ENCODE measurements around the gene EPC1.
"Not testable (repeated sequence)": the region's sequence is repeated elsewhere in the genome, so short reads cannot be mapped to it uniquely, and the experiment has no call there.

The EPC1 gene

DNA sequence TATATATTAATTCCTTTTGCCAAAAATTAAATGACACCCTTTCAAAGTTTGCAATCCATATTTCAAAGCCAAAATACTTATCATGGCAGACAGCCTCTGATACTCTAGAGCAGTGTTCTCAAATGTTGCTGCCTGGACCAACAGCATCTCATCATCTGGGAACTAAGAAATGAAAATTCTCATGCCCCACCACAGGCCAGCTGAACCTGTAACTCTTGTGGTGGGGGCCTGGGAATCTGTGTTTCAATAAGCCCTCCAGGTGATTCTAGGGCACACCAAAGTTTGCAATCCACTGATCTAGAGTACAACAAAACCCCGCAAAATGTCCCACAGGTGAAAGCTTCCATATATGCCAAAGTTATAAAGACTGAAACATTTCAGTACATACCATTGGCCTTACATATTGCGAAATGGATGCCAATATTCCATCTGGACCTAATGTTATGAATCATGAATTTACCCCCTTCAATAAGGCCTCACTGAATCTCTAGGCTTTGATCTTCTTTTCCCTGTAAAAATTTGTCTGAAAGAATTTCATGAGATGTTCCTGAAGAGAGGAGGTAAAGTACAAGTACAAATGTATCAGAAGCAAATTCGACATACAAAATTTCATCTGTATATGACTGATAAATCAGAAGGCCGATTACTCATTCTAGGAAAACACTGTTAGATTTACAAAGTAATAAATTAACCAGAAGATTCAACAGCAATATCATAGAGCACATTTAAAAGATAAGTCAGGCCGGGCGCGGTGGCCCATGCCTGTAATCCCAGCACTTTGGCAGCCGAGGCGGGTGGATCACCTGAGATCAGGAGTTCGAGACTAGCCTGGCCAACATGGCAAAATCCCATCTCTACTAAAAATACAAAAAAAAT is 25.3 kb upstream of the EPC1 start:
- DNase-seq = no peak

DNA sequence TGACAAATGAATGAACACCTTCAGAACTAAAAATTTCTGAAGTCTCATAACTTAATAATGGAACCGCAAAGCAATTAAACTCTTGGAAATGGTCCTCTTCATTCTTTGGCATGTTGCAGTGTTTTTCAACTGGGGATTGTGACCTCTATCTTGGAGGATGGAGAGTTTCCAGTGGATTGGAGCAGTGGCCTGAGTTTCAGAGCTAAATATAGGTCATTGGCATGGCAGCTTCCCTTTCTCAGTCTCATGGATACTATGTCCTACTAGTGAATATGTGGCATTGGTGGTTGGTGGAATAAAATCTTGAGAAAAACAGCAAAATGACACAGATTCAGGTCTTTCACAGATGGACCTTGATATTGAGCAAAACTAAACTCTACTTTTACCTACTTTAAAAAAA is 24.1 kb upstream of the EPC1 start:
- no peak for DNase-seq

DNA sequence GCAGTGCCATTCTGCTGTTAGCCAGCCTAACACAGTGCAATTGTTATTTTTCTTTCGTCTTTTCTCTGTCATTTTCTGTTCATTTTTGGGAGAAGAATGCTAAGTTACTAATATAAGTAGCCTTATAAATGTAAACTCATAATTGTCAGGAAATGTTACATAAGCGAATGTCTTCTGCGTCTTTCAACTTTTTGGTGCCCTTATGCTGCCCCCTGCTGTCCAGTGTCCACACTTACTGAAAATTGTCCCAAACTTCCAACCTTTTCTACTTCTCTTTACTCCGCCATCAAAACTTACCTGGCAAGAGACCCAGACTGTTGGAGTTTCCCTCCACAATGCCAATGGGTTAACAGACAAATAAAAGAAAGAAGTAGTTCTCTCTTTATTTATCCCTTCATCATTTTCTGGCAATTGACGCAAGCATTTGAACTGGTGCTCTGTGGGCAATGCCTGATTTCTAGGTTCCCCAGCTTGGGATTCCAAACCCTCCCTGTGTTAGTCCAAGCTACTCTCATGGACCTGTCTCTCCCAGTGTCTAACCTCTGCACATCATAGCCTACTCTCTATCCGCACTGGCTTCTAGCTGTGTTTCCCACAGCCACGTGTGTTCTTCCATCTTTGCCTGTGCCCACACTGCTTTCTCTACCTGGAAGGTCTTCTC is 21.0 kb upstream of the EPC1 start:
- peak; percentile 33 for DNase-seq

DNA sequence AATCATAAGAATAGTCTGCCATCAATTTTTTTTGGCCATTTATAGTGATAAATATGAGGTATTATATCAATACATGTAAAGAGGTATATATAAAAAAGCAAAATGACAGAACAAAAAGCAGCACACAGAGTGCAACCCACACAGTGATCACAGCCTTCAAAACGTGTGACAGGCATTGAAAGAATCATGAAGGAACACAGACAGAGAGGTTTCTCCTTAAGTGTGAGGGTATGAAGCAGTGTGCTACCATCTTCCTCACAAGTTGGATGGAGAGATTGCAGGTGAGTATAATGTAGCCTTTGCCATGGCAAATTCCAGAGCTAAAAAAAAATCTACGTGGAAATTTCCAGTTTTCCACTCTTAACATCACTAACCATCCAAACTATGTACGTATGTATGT is 19.6 kb upstream of the EPC1 start:
- DNase-seq = no peak

DNA sequence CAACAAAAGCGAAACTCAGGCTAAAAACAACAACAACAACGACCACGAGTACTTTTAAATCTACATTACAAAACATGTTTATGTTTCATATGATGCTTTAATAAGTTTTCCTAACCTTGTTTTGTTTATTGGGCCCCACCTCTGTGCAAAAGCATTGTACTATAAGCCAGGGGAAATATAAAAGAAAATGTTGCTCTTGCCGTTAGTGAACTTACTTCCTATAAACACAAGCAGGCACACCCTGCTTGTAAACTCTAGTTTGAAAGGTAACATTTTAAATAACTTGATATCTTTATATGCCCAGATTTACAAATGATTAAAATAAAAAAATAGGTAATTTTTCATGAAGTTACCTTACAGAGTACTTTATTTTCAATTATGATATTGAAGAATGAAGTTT is 19.2 kb upstream of the EPC1 start:
- DNase-seq = no peak

DNA sequence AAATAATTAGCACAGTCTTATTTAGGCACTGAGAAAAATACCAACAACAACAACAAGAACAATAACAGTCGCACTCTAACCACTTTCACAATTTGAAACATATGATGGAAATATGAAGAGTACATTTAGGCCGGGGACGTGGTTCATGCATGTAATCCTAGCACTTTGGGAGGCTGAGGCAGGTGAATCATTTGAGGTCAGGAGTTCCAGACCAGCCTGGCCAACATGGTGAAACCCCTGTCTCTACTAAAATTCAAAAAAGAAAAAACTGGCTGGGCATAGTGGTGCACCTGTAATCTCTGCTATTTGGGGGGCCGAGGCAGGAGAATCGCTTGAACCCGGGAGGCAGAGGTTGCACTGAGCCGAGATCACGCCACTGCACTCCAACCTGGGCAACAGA is 18.4 kb upstream of the EPC1 start:
- not testable (repeated sequence) for DNase-seq

DNA sequence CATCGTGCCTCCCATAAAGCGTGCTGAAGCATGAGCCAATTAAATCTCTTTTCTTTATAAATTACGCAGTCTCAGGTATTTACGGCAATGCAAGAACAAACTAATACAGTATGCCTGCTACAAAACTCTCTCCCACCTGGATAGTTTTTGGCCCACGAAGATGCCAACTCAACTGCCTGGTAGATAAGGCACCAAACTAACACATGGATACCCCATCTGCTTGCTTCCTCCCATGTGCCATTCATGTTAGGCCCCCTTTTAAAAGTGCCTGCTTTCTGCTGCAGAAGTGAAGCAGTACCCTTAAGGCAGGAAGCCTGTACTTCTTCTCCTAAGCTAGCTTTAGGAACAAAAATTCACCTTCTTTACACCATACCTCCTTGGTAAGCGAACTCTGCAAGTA is 15.6 kb upstream of the EPC1 start:
- DNase-seq = no peak

DNA sequence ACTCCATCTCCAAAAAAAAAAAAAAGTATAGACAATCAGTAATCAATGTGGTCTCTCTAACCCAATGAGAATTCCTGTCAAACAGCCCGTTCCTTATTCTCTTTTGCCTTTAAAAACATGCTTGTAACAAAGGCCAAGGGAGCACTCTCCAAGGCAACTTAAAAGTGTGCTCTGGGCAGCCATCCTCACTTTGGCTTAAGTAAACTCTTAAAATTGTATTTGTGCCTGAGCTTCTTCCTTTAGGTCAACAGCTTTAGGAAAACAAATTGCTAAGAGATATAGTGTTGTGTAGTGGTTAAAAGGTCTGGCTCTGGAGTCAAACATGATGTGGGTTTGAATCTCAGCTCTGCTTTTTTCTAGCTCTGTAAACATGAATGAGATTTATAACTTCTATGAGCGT is 13.9 kb upstream of the EPC1 start:
- no peak for DNase-seq

DNA sequence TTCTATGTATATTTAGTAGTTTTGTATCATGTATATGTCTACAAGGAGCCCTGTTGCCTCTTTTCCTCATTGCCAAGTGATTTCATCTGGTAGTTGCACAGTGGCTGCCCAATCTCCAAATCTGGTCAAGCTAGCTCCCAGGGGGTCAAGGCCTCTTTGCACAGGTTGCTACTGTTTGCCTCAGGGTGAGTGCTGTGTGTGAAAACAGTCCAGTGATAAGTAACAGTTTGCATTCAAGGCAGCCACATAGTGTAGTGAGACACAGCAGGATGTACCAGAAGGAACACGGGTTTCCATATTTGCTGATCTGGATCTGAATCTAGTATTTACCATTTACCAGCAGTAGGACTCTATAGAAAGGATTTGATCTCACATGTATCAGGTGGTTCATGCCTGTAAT is 13.3 kb upstream of the EPC1 start:
- DNase-seq = no peak

DNA sequence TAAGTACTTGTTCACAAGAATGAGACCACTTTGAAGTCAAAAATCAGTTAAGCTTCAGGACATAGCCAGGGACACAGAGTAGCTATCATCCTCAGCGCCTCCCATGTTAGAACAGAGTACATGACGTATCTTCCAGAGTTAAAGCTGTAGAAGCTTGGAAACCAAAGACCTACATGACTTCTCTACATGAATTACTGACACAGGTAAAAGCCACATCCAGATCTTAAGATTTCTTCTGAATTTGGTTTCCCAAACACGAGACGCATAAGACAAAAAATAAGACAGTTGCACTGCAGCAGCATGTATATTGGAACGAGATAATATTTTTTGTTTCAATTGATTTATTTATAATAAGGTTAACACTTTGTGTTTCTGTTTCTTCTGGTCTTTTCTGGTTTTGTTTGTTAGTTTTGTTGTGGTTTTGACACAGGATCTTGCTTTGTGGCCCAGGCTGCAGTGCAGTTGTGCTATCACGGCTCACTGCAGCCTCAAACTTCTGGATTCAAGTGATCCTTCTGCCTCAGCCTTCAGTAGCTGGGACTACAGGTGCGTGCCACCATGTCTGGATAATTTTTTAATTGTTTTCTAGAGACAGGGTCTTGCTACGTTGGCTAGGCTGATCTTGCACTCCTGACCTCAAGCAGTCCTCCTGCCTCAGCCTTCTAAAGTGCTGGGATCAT is 10.2 kb upstream of the EPC1 start:
- no peak for DNase-seq

DNA sequence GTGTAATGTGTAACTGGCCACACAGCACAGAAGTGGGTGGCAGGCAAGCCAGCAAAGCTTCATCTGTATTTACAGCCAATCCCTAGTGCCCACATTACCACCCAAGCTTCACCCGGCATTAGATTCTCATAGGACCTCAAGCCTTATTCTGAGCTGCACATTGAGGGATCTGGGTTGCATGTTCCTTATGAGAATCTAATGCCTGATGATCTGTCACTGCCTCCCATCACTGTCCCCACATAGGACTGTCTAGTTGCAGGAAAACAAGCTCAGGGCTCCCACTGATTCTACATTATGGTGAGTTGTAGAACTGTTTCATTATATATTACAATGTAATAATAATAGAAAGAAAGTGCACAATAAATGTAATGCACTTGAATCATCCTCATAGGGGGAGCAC is 7.7 kb upstream of the EPC1 start:
- not testable (repeated sequence) for DNase-seq

DNA sequence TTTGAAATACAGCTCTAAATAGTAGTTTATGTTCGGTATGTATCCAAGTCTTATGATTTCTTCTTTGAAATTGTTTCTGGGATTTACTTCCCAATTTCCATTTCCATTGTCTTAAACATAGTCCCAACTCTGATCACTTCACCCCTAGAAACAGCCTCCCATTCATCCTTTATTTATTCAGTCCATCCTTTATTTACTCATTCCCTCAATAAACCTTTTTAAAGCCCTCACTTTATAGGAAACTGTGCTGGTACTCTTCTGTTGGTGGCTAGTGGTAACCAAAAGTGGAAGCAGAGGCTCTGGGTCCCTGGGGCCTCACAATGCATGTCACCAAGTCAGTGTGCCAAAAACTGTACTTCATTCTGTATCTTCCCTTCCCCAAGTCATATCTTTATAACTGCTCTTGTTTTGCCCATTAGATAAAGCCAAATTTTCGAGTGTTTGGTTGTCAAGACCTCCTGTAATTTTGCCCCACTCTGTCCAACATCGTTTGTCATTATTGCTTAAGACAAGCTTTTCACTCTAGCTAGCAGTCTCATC is 3.9 kb upstream of the EPC1 start:
- no peak for DNase-seq

DNA sequence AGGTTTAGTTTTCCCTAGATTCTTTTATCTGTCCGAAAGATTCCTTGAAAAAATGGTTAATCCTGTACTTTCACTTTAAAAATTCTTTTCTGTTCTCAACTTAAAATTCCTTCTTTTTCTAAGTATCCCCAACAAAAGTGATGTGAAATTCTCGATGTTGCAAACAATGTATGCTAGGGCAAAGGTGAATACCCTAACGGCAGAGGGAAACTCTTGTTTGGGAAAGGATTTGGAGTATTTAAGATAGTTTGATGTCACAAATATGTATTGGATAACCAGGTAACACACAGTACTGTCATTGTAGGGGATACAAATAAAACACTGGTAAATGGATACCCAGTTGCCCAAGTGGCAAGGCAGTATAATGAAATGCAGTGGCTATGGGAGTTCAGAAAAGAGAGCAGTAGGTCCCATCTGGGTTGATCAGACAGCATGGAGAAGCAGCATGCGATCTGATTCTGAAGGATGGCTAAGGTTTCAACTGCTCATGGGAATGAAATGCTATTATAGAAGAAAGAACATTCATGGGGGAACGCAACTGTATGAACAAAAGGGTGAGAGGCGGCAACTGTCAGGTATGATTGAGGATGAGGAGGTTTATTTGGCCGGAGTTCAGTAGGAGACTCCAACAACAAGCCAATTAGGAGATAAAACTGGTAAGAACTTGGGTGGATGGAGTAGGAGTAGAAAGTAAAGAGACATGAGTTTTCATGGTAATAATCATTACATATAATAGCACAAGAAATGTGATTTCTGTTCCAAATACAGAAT is 3.2 kb upstream of the EPC1 start:
- no peak for DNase-seq

DNA sequence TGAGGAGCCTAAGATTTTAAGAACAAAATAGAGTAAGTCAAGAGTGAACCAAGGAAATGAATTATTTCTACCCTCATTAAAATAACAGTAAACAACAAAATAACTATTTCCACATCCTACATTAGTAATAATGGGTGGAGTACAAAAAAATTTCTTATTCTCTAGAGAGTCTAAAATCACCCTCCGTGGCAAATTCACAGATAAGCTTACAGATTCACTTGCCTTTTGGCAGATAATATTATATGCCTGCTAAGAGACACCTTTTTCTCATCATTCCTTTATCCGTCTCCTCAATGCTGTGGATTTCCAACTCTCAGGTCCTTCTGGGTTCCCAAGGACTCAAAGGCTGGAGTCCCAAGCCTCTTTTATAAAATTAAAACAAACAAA is 2.2 kb upstream of the EPC1 start:
- DNase-seq = no peak

DNA sequence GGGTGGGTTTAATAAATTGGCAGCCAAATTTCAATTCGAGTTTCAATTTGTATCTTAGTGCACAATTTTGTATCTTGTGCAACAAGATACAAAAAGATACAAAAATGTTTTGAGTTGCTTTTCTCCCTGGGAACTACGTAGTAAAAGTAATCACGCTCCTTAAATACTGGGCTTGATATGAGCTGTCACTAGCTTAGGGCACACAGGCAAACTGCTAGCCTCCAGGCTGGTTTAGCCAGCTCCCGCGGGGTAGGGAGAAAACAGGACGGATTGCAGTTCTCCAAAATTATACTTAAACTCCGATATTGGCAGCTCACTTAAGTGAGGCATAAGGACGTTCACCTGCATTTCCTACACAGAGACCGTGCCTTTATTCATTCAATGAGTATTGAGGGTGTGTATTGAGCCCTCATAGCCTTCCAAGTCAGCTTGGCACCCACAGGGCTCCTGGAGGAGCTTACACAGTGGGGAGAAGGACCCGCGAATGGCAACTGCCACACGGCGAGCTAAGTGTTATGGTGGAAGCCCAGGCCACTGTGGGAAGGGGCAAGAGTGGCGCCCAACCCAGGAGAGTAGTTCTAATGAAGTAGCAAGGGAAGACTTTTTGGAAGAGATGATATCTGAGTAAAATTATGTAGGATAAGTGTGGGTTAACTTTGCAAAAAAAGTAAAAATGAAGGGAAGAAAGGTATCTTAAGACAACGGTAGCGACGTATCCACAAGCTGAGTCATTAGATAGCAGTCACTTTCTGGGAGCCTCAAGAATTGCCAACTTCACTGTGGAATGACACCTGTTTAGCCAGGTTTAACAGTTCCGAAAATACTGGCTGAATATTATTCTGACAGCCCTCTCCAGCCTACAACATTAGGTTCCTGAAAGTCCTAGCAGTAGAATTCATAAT is 1.6 kb upstream of the EPC1 start:
- DNase-seq = no peak

DNA sequence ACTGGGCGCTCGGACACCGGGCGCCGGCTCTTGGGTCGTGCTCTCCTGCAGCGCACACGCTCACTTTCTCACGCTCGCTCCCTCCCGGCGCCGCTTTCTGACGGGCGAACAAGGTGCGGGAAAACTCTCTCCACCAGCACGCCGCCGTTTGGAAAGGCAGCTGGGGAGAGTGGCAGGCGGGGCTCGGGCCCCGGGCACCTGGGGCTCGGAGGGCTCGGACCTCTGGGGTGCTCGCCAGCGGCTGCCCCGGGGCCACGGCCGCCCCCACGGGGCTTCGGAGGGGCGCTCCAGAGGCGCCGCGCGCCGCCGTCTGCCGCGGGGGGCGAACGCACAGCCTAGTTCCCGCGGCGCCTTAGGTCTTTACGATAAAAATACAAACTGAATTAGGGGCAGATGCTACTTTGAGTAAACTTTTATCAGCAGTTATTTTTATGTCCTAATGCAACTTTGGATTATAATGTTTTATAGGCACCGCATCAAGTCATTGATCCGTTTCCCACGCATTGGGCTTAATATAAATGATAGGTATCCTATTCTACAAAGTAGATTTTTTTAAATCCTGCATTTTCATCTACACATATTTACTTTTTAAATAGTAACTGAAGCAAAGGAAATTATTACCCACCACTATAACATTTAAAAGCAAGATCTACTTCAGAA is 535 bp upstream of the EPC1 start:
- DNase-seq = no peak

DNA sequence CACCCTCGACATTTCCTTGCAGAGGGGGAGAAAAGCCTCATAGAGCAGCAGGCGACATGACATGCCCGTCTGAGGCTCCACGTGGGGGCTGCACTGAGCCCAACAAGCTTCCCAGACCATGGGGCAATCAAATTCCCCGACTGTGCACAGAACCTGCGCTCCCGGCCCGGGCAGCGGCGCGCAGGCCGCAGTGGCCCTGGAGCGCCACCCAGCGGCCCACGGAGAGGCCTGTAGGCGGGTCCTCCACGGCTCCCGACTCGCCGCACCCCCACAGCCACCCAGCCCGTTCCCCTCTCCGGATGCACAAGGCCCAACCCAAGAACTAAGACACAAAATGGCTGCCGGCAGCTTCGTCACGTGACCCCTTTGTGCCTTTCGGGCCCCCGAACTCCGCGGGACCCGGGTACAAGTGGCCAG is 816 bp downstream of the EPC1 start:
- peak; percentile 91 for DNase-seq

DNA sequence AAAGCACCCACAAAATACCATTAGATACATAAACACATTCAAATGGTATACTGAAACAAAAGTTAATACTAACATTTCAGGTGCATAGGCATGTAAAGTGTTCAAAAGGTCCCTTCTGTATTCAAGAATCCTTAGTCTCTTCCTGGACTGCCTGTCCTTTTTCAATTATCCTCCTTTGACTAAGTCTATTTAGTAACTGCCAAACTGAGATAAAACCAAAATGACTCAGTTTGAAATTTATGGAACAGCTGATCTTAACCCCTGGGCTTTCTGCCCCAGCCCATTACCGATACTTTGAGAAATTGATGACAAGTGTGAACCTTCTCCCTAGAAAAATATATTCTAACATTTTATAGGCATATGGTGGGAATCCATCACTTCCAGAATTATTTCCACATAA is 5.4 kb downstream of the EPC1 start:
- no peak for DNase-seq

DNA sequence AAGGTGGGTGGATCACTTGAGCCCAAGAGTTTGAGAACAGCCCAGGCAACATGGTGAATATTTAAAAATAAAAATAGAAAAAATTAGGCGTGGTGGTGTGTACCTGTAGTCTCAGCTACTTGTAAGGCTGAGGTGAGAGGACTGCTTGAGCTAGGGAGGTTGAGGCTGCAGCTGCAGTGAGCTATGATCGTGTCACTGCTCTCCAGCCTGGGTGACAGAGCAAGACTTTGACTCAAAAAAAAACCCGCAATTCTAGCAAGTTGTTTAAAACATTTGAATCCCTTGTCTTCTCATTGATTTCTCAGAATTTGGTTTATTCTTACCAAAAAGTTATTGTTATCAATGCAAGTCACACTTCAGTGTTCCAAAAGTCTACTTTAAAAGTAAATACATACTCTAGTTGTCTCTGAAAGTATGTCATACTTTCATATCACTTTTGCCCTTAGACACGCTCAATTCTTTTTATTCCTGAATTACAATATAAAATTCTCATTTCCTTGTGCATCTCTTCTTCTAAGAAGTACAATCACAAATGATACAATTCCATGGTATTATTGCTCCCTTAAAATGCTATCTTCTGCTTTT is 6.3 kb downstream of the EPC1 start:
- DNase-seq = no peak

DNA sequence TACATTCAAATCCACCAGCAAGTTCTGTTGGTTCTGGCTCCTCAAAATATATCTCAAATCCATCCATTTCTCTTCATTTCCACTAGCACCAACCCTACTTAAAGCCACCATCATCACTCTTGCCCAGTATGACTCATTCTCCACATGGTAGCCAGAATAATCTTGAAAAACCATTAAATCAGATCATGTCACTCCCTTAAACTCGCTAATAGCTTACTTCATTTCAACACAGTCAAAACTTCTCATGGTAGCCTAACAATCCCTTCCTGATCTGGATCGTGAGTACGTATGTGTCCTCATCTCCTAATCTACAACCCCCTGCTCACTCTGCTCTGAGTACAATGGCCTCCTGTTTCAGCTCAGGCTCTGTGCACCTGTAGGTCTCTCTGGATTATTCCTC is 8.7 kb downstream of the EPC1 start:
- DNase-seq = no peak

DNA sequence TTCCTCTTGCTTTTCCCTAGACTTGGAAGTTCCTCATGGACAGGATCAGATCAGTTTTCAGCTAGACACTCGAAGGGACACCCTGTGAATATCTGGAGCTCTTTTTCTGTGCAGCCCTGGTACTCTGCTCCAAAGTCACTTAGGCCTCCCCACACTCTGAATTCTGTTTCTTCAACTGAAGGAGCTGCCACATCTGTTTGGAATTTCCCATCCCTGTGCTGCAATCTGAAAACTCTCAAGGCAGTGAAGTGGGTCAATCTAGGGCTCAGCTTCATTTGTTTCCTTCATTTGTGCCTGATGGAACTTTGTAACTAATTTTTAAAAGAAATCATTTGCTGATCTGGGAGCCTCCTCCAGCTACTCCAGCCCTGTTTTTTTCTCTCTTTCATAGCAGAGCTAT is 9.6 kb downstream of the EPC1 start:
- DNase-seq = no peak

All from RPMI8226 (cell line).